ENCODE data around the gene NID1. TPM values are rescaled to one million over a fixed set of nuclear protein-coding genes. Genes with fewer than 3 reads are reported as not detected.
A peak's percentile ranks its signal among the peaks of the same experiment; 100 is the strongest.
"Not testable (repeated sequence)": the region's sequence is repeated elsewhere in the genome, so short reads cannot be mapped to it uniquely, and the experiment has no call there.

NID1 gene
- total RNA-seq, 1 donor from 2014 or later, result 0.65 TPM

DNA sequence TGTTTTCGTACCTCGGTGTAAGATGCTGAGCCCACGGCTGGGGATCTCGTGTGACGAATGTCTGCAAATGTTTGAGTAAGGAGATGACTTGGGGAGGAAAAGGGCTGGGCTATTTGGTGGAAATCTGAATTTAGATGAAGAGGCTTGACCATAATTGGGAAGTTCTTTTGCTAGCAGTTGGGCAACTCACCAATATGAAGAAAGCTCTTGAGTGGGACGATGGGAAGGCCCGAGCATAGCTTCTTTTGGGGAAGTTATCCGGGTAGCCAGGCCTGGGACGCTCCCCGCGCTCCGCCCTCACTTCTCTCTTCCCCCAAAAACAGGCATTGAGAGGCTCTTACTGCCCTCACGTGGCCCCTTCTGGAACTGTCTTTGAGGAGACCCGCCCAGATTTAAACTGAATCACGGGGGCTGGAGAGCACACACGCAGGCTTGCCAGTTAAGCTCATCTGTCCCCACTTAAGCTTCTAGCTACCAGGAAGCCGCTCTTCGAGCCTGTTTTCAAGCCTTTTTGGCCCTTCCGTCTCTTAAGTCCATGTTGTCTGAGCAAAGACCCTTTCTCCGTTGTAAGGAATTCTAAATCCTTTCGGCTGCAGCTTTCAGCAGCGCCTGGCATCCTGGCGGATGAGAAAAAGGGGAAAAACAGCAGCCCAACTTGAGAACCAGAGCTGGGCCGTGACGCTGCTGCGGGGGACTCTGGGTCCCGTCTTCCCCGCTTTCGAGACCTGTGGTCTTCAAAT, 93.1 kb downstream of the NID1 start:
- intact Hi-C loops (cut with micrococcal nuclease), result loop anchor here (1.0 to 5.0 kb wide), 10 partner anchors 18 to 467 kb away; partner anchors contain the start of genes B3GALNT2 and LYST
- Mint-ChIP-seq H3K4me3 (peak overlapping the region; percentile 79), H3K9me3 (no peaks in the 10 kb centered on the region), H3K36me3 (ENCODE audit: low read depth) (no peaks in the 10 kb centered on the region), H3K27me3 (ENCODE audit: insufficient read depth) (peaks cover 11% of the 10 kb centered on the region), H3K27ac (peak overlapping the region; percentile 84), H3K4me1 (ENCODE audit: low read depth) (peaks cover 17% of the 10 kb centered on the region)
- peak; percentile 80 for DNase-seq (ENCODE audit: low spot score)

DNA sequence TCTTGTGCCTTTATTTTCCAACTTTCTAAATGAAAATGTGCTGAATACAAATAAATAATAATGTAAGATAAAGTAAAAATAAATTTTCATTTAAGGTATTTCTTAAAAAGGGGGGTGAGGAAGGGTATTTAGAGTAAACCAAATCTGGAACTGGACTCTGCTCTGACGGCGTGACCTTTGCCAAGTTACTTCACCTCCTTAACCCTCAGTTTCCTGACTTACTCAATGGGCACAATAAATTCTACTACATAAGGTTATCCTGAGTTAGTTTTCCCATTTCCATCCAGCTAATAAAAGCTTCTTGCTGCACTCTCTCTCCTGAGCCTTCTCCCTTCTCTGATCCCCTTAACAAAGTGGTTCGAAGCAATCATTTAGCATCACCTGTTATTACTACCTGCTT, 93.9 kb downstream of the NID1 start:
- Mint-ChIP-seq H3K27ac (no peak overlapping the region), H3K36me3 (ENCODE audit: low read depth) (no peaks in the 10 kb centered on the region), H3K4me3 (no peak overlapping the region), H3K9me3 (no peaks in the 10 kb centered on the region), H3K27me3 (ENCODE audit: insufficient read depth) (peaks cover 15% of the 10 kb centered on the region), H3K4me1 (ENCODE audit: low read depth) (peaks cover 24% of the 10 kb centered on the region)
- intact Hi-C loops (cut with micrococcal nuclease), result loop anchor here (1.0 to 5.0 kb wide), 10 partner anchors 18 to 466 kb away; partner anchors contain the start of genes B3GALNT2 and LYST
- no peak for DNase-seq (ENCODE audit: low spot score)

DNA sequence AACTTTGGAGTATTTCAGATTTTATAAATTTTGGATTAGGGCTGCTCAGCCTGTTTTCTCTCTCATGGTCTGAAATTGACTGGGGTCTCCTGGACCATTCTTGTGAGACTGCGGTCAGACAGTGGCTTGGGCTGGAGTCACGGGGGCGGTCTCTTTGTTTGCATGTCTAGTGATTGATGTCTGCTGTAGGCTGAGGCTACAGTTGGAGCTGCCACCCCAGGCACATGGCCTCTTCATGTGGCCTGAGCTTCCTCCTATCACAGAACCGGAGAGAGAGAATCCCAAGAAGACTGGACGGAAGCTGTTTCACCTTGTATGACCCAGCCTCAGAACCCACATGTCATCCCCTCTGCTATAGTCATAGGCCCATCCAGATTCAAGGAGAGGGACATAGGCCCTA, 96.1 kb downstream of the NID1 start:
- Mint-ChIP-seq H3K27me3 (ENCODE audit: insufficient read depth) (peaks cover 16% of the 10 kb centered on the region), H3K9me3 (no peaks in the 10 kb centered on the region), H3K4me1 (ENCODE audit: low read depth) (peaks cover 38% of the 10 kb centered on the region), H3K27ac (no peak overlapping the region), H3K36me3 (ENCODE audit: low read depth) (peaks cover 2% of the 10 kb centered on the region), H3K4me3 (no peak overlapping the region)
- no peak for DNase-seq (ENCODE audit: low spot score)
- intact Hi-C loops (cut with micrococcal nuclease), result no loop called here

DNA sequence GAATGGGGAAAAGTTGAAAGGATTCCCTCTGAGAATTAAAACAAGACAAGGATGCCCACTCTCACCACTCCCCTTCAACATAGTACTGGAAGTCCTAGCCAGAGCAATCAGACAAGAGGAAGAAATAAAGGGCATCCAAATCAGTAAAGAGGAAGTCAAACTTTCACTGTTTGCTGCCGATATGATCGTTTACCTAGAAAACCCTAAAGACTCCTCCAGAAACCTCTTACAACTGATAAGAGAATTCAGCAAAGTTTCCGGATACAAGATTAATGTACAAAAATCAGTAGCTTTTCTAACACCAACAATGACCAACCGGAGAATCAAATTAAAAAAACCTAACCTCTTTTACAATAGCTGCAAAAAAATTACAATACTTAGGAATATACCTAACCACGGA, 98.8 kb downstream of the NID1 start:
- intact Hi-C loops (cut with micrococcal nuclease), result not testable (repeated sequence)

DNA sequence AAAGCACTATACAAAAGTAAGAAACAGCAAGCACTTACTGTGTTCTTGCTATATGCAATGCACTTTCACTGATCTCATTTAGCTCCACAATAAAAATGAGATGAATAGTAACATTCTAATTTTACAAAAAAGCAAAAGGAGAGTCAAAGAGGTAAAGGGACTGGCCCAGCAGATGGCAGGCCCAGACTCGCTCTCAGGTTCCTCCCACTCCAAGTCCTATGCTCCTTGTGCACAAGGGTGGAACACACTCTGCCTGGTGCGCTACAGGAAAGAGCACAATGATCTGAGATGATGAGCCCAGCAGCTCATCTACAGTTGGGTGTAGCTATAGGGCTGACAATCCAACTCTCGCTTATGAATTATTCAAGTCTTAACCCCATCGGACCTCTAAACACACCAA, 104.1 kb downstream of the NID1 start:
- peaks cover 29% of the 10 kb centered on the region for H3K27me3 Mint-ChIP-seq (ENCODE audit: insufficient read depth)
- no peaks in the 10 kb centered on the region for H3K9me3 Mint-ChIP-seq
- no peak overlapping the region for H3K27ac Mint-ChIP-seq
- intact Hi-C loops (cut with micrococcal nuclease), result no loop called here
- H3K36me3 Mint-ChIP-seq (ENCODE audit: low read depth), result peaks cover 2% of the 10 kb centered on the region
- H3K4me3 Mint-ChIP-seq, result no peak overlapping the region
- DNase-seq (ENCODE audit: low spot score), result no peak
- peaks cover 12% of the 10 kb centered on the region for H3K4me1 Mint-ChIP-seq (ENCODE audit: low read depth)

More for the DNA sequence above, 98.8 kb downstream of the NID1 start:
- H3K36me3 Mint-ChIP-seq (ENCODE audit: low read depth); H3K27ac Mint-ChIP-seq; DNase-seq (ENCODE audit: low spot score); H3K9me3 Mint-ChIP-seq; H3K4me3 Mint-ChIP-seq: not testable (repeated sequence)
- Mint-ChIP-seq H3K4me1 (ENCODE audit: low read depth) (peaks cover 23% of the 10 kb centered on the region), H3K27me3 (ENCODE audit: insufficient read depth) (peaks cover 20% of the 10 kb centered on the region)

DNA sequence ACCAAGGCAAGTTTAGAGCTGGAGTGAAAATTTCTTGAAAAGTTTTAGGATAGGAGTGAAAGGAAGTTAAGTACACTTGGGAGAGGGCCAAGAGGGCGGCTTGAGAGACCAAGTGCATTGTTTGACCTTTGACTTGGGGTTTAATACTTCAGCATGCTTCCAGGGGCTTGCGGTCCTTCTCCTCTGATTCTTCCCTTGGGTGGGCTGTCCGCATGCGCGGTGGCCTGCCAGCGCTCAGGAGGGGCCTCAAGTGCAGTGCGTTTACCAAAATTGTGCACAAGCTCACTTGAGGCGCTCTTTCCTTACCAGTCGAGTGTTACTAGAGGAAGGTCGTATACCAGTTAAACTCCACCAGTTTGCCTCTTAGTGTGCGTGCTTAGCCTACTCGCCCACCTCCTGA, 106.9 kb downstream of the NID1 start:
- intact Hi-C loops (cut with micrococcal nuclease), result no loop called here
- peaks cover 19% of the 10 kb centered on the region for H3K27me3 Mint-ChIP-seq (ENCODE audit: insufficient read depth)
- no peaks in the 10 kb centered on the region for H3K36me3 Mint-ChIP-seq (ENCODE audit: low read depth)
- H3K9me3 Mint-ChIP-seq, result no peaks in the 10 kb centered on the region
- no peak overlapping the region for H3K27ac Mint-ChIP-seq
- no peak for DNase-seq (ENCODE audit: low spot score)
- peaks cover 22% of the 10 kb centered on the region for H3K4me1 Mint-ChIP-seq (ENCODE audit: low read depth)
- no peak overlapping the region for H3K4me3 Mint-ChIP-seq

DNA sequence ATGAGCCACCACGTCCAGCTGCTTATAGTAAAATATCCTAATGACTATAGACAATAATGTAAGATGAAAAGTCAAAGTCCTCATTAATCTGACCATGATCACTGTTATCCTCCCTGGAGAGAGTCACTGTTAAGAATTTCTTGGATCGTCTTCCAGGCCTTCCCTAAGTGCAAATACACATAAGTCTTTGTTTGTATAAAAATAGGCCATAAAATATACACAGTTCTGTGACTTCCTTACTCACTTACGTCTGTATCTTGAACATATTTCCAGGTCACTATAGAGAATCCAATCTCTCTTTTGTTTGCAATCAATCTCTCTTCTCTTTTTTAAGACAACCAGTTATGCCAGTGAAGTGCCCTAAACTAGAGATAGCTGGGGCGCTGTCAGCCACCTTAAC, 109.1 kb downstream of the NID1 start:
- no peaks in the 10 kb centered on the region for H3K9me3 Mint-ChIP-seq
- peaks cover 34% of the 10 kb centered on the region for H3K4me1 Mint-ChIP-seq (ENCODE audit: low read depth)
- intact Hi-C loops (cut with micrococcal nuclease), result no loop called here
- no peak overlapping the region for H3K4me3 Mint-ChIP-seq
- no peaks in the 10 kb centered on the region for H3K36me3 Mint-ChIP-seq (ENCODE audit: low read depth)
- H3K27ac Mint-ChIP-seq, result no peak overlapping the region
- peaks cover 19% of the 10 kb centered on the region for H3K27me3 Mint-ChIP-seq (ENCODE audit: insufficient read depth)
- no peak for DNase-seq (ENCODE audit: low spot score)

DNA sequence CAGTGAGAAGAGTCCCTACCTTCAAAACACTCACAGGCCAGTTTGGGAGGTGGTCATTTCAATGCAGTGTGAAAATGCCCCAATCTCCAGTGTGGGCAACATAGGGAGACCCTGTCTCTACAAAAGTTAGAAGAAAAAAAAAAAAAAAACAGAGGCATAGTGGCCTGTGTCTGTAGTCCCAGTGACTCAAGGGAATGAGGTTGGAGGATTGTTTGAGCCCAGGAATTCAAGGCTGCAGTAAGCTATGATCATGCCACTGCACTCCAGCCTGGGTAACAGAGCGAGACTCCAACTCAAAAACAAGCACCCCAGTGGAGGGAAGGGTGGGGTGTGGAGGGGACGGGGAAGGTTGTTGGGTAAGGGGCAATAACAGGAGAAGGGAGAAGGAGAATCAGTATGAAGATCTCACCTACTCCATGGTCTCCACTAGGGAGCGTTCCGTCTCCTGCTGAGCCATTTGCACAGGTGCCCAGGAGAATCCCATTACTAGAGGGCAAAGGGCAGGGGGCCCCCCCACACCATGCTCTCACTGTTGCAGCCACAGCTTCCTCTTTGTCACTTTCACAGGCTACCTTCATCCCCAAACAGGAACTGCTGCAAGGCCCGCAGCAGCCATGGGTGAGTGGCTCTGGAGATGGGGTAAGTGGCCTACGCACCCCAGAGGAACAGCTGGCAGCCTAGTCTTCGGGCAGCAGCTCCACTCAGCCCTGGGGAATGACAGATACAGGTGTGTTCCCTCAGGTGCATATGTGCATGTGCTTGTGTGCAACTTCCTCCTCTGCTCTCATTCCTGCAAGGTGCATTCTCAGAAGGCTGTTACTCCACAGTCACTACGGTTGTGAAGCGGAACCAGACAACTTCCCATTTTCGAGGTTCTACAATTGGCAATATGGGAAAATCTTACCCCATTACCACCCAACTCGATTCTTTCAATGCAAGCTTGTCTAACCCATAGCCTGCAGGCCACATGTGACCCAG, 110.3 kb downstream of the NID1 start:
- H3K27ac Mint-ChIP-seq, result no peak overlapping the region

DNA sequence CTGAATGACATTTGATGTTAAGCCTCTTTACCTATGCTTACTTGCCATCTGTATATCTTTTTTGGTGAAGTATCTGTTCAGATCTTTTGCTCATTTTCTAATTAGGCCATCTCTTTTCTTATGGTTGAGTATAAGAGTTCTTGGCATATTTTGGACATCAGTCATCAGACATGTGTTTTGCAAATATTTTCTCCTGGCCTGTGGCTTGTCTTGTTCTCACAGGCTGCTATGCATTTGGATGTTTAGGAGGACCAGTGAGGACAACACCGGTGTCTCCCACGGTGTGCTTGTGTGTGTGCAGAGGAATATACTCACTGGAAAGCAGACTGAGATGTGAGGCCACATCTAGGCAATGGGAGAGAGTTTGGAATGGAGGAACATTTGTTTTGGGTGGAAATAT, 111.1 kb downstream of the NID1 start:
- intact Hi-C loops (cut with micrococcal nuclease), result loop anchor here (1.0 kb wide), 9 partner anchors 16 to 312 kb away; no protein-coding TSS in a partner anchor
- peaks cover 30% of the 10 kb centered on the region for H3K27me3 Mint-ChIP-seq (ENCODE audit: insufficient read depth)
- H3K27ac Mint-ChIP-seq, result peak overlapping the region; percentile 6
- no peak overlapping the region for H3K4me3 Mint-ChIP-seq
- DNase-seq (ENCODE audit: low spot score), result no peak
- no peaks in the 10 kb centered on the region for H3K36me3 Mint-ChIP-seq (ENCODE audit: low read depth)
- H3K4me1 Mint-ChIP-seq (ENCODE audit: low read depth), result peaks cover 34% of the 10 kb centered on the region
- H3K9me3 Mint-ChIP-seq, result no peaks in the 10 kb centered on the region

More for the DNA sequence above, 110.3 kb downstream of the NID1 start:
- Mint-ChIP-seq H3K4me3 (no peak overlapping the region), H3K36me3 (ENCODE audit: low read depth) (no peaks in the 10 kb centered on the region), H3K27me3 (ENCODE audit: insufficient read depth) (peaks cover 30% of the 10 kb centered on the region), H3K4me1 (ENCODE audit: low read depth) (peaks cover 34% of the 10 kb centered on the region), H3K9me3 (no peaks in the 10 kb centered on the region)
- intact Hi-C loops (cut with micrococcal nuclease), result no loop called here
- peak; percentile 28 for DNase-seq (ENCODE audit: low spot score)

DNA sequence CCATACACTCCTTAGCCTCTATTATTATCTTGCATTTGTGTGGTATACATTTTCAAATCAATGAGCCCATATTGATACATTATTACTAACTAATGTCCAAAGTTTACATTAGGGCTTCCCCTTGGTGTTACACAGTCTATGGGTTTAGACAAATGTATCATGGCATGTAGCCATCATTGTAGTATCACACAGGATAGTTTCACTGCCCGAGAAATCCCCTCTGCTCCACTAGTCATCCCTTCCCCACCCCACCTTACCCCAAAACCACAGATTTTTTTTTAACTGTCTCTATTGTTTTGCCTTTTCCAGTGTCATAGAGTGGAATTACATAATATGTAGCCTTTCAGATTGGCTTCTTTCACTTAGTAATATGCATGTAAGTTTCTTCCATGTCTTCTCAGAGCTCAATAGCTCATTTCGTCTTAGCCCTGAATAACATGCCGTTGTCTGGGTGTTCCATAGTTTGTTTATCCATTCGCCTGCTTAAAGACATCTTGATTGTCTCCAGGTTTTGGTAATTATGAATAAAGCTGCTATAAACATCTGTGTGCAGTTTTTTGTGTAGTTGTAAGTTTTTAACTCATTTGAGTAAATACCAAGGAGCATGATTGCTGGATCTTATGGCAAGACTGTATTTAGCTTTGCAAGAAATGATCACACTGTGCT, 111.8 kb downstream of the NID1 start:
- H3K4me3 Mint-ChIP-seq, result peak overlapping the region; percentile 19

DNA sequence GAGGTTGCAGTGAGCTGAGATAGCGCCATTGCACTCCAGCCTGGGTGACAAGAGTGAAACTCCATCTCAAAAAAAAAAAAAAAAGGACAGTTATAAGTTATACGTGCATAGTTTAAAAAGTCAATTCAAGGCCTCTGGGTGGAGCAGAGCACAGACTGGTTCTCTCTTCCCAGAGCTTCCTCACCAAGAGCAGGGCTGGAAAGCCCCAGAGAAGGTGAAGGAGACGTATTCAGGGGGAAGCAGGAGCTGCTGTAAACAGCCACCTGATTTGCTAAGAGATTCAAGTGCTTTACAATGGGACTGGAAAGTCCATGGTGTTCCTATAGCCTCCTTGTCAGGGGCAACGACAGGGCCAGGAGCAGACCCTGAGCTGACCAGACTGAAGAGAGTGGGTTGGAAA, 113.2 kb downstream of the NID1 start:
- H3K27ac Mint-ChIP-seq, result no peak overlapping the region
- peaks cover 22% of the 10 kb centered on the region for H3K27me3 Mint-ChIP-seq (ENCODE audit: insufficient read depth)
- peaks cover 36% of the 10 kb centered on the region for H3K4me1 Mint-ChIP-seq (ENCODE audit: low read depth)
- no peaks in the 10 kb centered on the region for H3K9me3 Mint-ChIP-seq
- no peaks in the 10 kb centered on the region for H3K36me3 Mint-ChIP-seq (ENCODE audit: low read depth)
- intact Hi-C loops (cut with micrococcal nuclease), result no loop called here
- H3K4me3 Mint-ChIP-seq, result no peak overlapping the region
- DNase-seq (ENCODE audit: low spot score), result no peak

More for the DNA sequence above, 111.8 kb downstream of the NID1 start:
- intact Hi-C loops (cut with micrococcal nuclease), result loop anchor here (1.0 kb wide), 9 partner anchors 15 to 311 kb away; no protein-coding TSS in a partner anchor
- no peaks in the 10 kb centered on the region for H3K9me3 Mint-ChIP-seq
- no peaks in the 10 kb centered on the region for H3K36me3 Mint-ChIP-seq (ENCODE audit: low read depth)
- H3K4me1 Mint-ChIP-seq (ENCODE audit: low read depth), result peaks cover 34% of the 10 kb centered on the region
- DNase-seq (ENCODE audit: low spot score), result peak; percentile 36
- H3K27me3 Mint-ChIP-seq (ENCODE audit: insufficient read depth), result peaks cover 30% of the 10 kb centered on the region
- H3K27ac Mint-ChIP-seq, result peak overlapping the region; percentile 40

DNA sequence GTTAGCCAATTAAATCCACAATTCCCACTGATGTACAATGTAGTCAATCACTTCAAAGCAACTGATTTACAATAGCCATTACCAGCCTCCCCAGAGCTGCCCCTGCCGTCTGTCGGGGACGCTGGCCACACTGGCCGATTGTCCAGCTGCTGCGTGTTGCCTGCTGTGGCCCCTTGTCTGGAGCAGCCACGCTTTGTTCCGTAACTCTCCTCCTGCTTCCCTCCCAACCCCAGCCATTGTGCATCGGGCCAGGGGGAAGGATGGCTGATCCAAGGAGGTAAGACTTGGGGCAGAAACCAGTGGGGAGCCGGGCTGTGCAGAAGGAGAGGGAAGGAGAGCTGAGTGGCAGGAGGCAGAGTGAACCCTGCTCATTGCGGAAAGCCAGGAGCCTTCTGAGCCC, 114.6 kb downstream of the NID1 start:
- DNase-seq (ENCODE audit: low spot score), result no peak
- Mint-ChIP-seq H3K9me3 (no peaks in the 10 kb centered on the region), H3K4me3 (no peak overlapping the region), H3K36me3 (ENCODE audit: low read depth) (no peaks in the 10 kb centered on the region), H3K27me3 (ENCODE audit: insufficient read depth) (peaks cover 15% of the 10 kb centered on the region), H3K27ac (no peak overlapping the region), H3K4me1 (ENCODE audit: low read depth) (peaks cover 49% of the 10 kb centered on the region)
- intact Hi-C loops (cut with micrococcal nuclease), result no loop called here
